HG02973 (cell line): ENCODE data around the gene FHOD3.

Experiments used
- ATAC-seq: cut with Tn5 transposase; IDR thresholded peaks from one replicate; pipeline ENCODE4 v1.9.1; 2021; ENCODE audit warnings: moderate library complexity; ENCODE audit not compliant: unreplicated experiment

FHOD3 gene

DNA sequence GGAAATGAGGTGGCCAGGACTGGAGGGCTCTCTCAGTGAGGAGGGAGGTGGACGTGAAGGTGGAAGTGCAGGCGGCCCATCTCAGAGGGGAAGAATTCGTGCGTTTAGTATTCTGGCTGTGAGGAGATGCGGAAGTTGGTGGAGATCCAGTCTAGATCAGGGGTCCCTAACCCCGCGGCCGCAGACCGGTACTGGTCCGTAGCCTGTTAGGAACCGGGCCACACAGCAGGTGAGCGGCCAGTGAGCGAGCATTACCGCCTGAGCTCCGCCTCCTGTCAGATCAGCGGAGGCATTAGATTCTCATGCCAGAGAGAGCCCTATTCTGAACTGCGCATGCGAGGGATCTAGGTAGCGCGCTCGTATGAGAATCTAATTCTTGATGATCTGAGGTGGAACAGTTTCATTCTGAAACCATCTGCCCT lies 1.6 kb upstream of the FHOD3 start:
- no peak for ATAC-seq

DNA sequence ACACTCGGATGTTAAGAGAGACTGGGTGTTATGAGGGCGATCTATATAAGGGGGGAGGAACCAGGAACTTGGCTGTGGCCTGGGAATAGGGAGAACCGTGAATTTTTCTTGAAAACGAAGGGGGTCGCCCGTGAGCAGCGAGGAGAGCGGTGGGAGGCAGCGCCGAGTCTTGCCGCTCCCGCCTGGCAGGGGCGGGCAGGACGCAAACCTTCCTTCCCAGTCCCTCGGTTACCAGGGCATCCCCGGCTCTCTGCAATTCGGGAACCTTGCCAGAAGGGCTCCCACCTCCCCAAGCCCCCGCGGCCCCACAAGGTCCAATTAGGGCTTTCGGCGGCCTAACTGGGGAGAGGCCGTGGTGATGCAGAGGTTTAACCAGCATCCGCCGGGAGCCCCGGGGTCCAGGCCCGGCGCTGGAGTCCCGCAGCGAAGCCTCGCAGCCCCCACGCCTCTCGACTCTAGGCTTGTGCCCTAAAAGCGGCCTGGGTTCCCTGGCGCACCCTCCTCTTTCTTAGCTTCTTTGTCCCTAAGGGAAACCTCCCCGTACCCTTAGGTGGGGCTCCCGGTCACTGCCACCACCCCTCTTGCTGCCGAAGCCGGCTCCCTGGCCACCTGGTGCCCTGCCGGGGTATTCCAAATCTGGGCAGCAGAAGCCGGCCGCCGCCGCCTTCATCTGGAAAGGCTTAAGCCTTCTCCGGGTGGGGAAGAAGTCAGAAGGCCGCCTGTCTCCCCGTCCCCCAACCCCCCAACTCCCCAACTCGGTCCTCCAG lies 680 bp upstream of the FHOD3 start:
- ATAC-seq = no peak

DNA sequence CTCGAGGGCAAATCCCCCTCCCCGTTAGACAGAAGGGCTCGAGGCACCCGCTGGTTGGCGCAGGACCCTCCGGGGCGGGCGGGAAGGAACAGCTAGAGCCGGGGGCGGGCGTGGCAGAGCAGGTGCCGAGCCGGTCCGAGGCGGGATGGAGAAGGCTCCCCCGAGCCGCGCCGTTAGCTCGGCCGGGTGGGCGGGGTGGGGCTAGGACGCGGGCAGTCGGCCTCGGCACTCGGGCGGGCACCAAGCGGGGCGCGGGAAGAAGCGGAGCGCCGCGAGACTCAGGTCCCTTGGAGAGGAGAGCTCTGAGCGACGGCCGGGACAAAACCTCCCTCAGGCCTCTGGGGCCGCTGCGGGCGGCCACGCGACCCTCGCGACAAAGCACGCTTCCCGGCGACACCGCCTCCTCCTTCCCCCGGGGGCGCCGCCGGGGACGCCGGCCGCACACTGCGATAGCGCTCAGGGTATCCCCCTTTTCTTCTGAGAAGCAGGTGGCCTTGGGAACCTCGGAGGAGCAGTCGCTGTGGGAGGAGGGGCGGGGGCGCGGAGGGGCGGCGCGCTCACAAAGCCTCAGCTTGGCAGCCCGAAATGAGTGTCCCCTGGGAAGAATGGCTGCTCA lies 721 bp downstream of the FHOD3 start:
- ATAC-seq = peak; percentile 26

DNA sequence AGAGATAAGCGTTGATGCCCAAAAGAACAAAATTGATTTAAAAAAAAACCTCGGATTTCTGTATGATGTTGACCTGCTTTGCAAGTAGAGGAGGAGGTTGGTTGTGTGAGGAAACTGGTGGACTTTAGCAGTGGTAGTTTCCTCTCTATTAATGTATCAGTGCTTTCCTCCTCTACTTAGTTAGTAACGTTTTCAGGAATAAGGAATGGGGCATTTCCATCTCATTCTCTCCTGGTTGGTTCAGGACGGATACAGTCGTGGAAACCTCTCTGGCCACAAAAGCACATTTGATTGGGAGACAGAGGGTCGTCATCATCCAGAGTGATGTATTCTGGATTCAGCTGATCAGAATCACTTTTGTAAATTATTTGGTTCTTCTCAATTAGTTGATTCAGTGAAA lies 1.5 kb downstream of the FHOD3 start:
- ATAC-seq = no peak

DNA sequence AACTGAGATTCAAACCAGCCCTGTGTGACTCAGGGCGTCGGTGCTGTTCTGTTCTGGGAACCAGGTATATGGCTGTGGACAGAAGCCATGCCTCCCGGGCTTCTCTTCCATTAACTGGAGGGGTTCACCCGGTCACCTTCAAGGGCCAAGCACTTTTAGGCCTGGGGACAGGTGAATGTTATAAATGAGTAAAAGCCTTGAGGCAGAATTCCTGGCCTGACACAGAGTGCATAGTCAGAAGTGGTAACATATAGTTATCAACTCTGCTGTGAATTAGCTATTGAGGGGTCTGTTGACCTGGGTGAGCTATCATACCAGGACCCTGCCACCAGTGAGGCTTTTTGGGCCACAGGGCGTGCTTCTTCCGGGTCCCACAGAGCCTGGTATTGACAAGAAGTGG lies 2.7 kb downstream of the FHOD3 start:
- no peak for ATAC-seq

DNA sequence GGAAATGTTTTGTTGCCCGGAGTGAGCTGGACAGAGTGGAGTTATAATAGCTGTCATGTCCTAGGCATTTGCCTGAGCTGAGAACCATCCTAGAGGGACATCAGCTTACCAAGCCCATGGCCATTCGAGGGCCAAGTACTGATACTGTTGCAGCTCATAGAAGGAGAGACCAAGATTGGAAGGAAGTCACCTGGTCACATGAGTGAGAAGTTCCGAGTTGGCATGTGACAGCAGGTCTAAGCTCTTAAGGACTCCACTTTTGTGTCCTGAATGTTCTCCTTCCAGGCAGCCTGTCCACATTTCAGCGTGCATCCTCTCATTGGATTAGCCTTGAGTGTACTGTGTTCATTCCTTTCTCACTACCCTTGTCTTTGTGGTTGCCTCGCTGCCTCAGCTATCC lies 4.4 kb downstream of the FHOD3 start:
- no peak for ATAC-seq

DNA sequence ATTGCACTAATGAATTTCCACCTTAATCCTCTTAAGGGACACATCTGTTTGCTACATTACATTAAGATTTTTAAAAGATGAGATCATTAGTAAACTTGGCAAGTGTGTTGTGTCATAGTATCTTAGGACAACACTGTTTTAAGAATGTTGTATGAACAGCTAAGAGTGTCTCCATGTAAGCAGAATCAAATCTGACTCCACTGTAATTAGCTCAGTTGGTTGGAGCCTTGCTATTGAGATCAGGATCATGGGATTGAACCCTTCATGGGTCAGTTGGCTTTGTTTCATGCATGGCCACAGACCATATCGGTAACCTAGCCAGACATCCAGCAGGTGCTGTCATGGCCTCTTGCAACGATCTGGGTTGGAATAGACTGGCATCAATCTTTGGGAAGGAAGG lies 5.2 kb downstream of the FHOD3 start:
- no peak for ATAC-seq

DNA sequence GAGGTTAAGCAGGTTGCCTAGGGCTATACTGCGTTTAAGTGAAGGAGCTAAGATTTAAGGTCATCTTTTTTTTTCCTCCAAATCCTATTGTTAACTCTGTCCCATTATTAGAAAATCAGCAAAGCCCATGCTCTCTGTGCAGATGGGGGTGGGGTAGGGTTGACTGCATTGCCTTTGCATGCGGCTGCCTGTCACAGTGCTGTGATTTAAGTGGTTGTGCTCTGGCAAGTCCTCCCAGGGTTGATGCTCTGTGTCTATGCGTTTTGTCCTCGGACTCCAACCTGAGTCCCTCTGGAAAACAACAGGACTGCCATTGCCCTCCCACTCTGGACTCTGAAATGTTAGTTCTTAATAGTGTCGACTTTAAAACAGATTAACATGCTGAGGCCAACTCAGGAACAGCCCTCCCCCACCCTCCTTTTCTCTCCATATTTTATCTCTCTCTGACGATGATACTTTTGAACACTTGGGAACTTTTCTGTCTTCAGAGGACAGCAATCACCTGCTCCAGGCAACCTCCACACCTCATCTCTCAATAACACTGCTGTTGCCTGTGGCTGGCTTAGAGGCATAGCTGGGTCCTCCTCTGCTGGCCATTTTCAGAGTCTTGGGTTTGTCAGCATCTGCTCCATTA lies 5.8 kb downstream of the FHOD3 start:
- no peak for ATAC-seq

DNA sequence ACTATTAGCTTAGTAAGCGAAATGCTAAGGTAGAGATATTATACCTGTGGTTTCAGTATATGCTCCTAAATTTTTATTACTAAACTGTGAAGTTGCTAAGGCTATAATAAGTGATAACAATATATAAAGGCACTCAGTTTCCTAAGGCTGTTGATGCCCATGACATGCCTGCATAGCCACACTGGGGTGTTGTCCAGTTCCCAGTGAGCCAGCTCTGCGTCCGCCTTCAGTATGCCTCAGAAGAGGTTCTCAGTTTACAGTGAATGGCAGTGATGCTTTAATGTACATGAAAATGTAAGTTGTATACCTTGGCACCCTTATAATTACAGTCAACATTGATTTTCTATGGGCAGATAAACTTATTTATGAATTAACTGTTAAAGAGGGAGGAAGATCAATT lies 7.2 kb downstream of the FHOD3 start:
- ATAC-seq = no peak

DNA sequence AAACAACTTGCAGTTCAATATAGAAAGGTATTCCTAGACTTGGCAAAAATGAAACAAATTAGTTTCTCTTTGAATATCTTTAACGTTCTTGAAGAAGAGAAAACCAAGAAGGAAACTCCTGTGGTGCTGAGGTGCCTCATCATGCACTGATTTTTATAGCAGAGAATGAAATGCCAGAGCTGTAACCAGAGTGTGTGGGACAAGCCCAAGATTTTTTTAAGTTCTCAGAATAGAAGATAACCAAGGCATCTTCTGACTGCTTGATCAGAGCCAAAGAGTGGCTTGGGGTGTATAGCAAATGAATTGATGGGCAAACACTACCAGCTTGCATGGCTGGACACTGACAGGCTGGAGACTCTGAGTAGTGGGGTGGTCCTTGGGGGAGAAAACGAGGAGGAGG lies 7.9 kb downstream of the FHOD3 start:
- no peak for ATAC-seq

DNA sequence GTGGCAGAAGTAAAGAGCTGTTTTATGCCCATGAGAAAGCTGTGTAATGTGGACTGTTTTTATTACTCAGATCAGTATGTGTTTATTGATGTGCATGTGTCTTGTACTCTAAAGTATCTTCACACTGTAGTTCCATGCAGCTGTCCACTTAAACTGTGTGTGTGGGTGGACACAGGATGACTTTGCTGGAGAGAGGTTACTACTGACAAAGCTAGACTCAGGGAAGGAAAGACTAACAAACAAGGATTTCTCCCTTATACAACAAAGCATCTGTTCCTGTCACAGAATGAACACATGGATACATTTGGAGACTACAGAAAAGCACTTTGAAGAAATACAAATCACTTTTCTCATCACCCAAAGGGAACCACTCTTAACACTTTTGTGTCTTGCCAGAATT lies 10.0 kb downstream of the FHOD3 start:
- no peak for ATAC-seq

DNA sequence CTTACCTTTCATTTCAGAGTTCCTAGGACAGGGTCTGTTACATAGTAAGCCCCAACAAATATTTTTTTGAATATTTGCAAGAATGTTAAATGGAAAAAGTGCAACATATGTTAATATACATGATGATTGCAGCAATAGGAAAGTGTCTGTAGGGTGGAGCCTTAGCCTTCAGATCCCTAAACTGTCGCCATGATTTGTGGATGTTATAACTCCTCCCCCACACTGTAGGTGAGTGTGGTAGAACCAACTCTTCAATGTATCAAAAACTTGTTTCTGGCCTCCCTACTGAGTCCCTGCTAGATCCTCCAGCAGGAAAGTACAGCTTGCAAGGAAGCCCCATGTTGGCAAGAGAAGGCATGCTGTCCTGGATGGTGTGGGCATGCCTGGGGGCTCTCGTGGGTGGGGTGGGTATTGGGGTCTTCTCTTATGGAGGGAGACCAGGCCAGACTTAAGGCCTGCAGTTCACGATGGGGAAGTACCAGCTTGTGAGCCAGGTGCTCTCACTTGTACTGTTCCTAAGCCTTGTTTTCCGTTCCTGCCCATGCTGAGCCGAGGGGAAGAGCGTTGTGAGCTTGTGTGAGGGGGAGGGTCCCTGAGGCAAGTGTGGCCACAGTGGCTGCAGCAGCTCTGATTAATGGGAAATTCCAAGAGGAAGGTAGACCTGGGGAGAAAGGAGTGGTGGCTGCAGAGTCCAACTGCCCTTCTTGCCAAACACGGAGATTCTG lies 11.4 kb downstream of the FHOD3 start:
- no peak for ATAC-seq

DNA sequence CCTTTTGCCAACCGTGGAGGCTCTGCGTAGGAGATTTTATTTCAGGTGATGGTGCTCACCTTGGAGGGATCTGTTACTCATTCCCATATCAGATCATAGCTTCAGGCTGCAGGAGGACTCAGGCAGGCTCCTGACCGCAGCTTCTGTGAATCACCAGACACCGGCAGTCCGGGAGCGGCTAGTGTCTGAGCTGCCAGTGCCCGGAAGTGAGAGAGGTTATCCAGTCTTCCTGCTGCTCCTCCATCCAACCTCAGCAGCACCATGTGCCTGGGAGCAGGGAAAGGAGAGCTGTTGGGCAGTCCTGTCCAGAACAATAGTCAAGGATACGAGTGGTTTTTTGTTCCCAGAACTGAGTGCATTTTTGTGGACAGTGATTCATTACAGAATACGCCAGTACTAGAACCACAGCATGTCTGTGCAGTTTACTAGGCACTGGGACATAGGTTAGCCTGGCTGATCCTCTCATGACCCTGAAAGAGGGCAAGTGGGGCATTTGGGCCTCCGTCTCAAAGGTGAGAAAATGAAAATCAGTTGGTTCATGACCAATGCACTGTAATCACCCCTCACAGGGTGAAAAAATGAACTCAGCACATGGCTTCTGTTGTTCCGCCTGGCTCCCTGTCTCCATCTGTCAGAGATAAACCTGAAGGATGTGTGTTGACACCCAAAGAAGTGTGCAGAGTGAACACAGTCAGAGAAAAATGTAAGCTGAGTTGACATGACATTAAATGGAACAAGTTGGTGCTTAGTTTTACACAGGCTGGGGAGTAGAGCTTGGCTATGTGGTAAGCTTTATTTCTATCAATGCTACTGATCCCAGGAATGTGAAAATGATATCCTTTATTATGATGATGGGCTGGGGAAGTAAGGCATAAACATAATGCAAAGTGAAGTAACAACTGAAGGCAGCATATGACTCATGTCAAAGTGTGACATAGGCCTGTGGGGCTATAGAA lies 12.2 kb downstream of the FHOD3 start:
- ATAC-seq = no peak

DNA sequence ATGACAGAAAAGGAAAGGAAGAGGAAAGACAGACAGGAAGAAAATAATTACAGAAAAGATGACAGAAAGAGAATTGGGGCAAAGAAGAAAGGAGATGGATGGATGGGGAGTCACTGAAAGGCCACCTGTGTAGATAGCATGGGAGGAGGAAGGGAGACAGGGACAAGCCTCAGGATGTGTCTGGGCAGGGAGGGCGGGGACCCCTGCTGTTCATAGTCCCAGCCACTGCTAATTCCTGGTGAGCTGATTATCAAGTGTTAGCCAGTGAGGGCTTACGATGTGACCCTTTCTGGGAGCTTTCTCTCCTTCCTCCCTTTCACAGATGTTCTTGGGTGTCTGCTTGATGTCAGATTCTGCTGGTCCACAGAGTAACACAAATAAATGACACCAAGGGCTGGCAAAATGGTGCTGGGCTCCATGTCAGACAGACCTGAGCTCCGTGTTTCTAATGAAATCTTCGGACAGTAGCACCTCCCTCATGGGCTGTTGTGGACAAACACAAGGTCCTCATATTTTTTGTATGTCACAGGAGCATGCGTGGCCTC lies 13.6 kb downstream of the FHOD3 start:
- no peak for ATAC-seq

DNA sequence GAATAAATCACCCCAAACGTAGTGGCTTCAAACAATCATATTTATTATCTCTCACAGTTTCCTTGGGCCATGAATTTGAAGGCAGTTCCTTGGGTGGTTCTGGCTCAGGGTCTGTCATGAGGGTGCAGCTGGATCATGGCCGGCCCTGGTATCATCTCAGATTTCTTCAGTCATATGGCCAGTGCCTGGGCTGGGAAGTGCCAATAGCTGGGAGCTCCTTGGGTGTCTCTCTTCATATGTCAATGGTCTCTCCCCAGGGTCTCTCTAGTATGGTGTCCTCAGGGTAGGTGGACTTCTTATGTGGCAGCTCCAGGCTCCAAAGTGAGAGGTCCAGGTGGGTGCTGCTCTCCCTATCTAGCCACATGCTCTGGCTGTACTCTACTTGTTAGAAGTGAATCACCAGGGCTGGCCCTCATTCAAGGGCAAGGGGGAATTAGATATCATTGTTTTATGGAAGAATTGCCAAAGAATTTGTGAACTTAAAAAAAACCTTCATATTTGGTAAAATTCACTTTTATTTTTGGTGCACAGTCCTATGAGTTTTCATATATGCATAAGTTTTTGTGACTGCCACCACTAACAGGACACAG lies 15.4 kb downstream of the FHOD3 start:
- no peak for ATAC-seq

DNA sequence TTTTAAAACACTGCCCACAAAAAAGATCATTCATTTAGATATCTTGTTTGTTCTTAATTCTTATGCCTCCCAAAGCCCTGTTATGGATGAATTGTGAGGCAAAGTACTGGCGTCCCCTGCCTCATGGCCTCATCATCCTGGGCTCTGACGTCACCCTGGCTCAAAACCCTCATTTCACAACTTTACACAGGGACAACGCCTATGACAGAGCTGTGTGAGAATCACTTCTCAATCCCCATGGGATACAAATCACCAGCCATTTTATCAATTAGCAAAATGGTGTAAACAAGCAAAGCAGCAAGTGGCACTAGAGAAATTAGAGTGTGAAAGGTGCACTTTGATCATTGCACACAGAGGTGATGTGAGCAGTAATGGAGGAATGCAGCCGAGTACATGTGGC lies 16.6 kb downstream of the FHOD3 start:
- ATAC-seq = no peak

DNA sequence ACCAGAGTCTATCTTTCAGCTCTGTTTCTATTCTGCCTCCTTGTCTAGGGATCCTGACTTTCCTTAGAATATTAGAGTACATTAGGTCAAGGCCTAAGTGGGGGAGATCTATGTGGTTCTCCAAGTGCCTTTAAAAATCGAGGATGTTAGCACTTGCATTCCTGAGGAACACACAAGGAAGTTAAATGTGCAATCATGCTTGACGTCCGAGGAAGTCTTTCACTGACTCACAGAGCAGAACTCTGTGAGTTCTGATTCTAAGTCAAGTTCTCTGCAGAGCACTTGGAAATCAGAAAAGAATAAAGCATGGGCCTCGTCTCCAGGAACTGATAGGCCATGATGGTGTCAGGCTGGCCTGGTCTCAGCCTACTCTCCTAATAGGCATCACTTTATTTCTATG lies 17.2 kb downstream of the FHOD3 start:
- ATAC-seq = no peak

DNA sequence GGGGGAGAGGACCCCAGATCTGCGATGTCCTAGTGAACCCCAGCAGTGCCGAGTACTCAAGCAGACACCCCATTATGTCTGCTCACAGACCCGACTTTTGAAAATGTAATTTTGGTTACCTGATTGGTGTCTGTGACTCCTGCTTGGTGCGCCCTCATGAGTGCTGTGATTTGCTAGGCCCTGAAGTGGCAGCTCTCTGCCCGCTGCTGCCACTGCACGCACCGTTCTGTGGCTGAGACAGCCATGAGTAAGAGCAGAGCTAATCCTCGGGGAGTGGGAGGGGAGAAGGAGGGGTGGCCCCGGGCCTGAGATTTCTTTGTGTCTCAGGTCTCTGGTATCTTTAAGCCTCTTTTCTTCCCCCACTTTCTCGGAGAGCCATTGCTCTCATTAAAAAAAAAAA lies 18.2 kb downstream of the FHOD3 start:
- ATAC-seq = no peak

DNA sequence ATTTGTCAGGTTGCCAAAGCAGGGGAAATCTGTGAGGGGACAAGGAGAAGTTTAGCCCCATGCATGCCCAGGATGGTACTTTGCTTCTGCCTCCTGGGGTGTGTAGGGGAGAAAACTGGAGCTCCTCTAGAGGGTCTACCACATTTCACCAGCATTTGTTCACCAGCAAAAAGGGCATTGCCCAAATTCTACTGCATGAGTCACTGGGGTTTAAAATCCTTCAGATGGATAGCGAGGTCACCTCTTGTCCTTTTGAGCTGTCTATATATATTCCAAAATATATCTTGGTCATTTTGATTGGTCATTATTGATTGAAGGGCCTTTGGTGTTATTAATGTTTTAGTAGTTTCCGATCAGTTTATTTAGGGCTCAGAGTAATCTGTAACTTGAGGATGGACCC lies 18.7 kb downstream of the FHOD3 start:
- no peak for ATAC-seq
